Ascending aorta (tissue), 2 donors: Measurements from ENCODE around the gene DCDC2C. TPM values are rescaled to one million over a fixed set of nuclear protein-coding genes. Genes with fewer than 3 reads are reported as not detected.

Experiments used
- DNase-seq, 2 donors: peaks; one replicate each; pipeline ENCODE4 v3.0.0-alpha.2; 2019; ENCODE audit warnings: low spot score in 2 of 2
- H3K27ac ChIP-seq, 2 donors: fragments of 200-600 bp; sonication (generic); one replicate each; pipeline ENCODE4 v1.5.1; 2016 to 2017; ENCODE audit warnings: mild to moderate bottlenecking in 1 of 2
- H3K27me3 ChIP-seq: fragments of 200-600 bp; sonication (generic); one replicate; pipeline ENCODE4 v1.5.1; 2017
- H3K36me3 ChIP-seq, 2 donors: fragments of 200-600 bp; sonication (generic); one replicate each; pipeline ENCODE4 v1.5.1; 2016
- H3K4me1 ChIP-seq, 2 donors: fragments of 200-600 bp; sonication (generic); one replicate each; pipeline ENCODE4 v1.5.1; 2016 to 2017; ENCODE audit warnings: mild to moderate bottlenecking in 1 of 2
- H3K4me3 ChIP-seq, 2 donors: fragments of 200-600 bp; sonication (generic); one replicate each; pipeline ENCODE4 v1.5.1; 2016 to 2017; ENCODE audit warnings: mild to moderate bottlenecking in 1 of 2
- H3K9me3 ChIP-seq, 2 donors: fragments of 200-600 bp; sonication (generic); one replicate each; pipeline ENCODE4 v1.5.1; 2016
- CTCF ChIP-seq, 3 experiments: fragments of 200-600 bp in 2 of 3; fragments of 450-650 bp in 1 of 3; sonication (generic) in 2 of 3; IDR thresholded peaks; one replicate each; pipeline ENCODE4 v1.5.1; 2016 to 2019; ENCODE audit warnings: antibody characterized with exemption in 3 of 3, mild to moderate bottlenecking in 1 of 3, moderate library complexity in 1 of 3
- intact Hi-C: fragments of 100-400 bp; cut with DNase I; formaldehyde crosslinking; loops from one replicate; pipeline ENCODE4 v1.15.1; 2023
- total RNA-seq: library from RNA; depleted of rRNA; stranded (reverse); fragments of >200 nt; gene quantifications from one replicate; pipeline ENCODE4 v1.1.0, GENCODE V29; 2016

DCDC2C gene
- total RNA-seq, 1 donor from 2014 or later: 2.4 TPM

GRCh38 chr2:3677436-3677835, 25.9 kb upstream of the DCDC2C start:
- no peak for TF ChIP-seq CTCF (IDR thresholded peaks at IDR 0.05)
- Histone ChIP-seq H3K9me3 (no peaks in the 10 kb centered on the region), H3K27me3 (no peaks in the 10 kb centered on the region), H3K4me3 (no peak overlapping the region), H3K36me3 (no peaks in the 10 kb centered on the region), H3K27ac (no peak overlapping the region), H3K4me1 (no peaks in the 10 kb centered on the region)
- intact Hi-C loops: no loop called here
- DNase-seq: no peak

- Histone ChIP-seq H3K27ac (no peak overlapping the region), H3K36me3 (no peaks in the 10 kb centered on the region), H3K4me3 (no peak overlapping the region), H3K9me3 (no peaks in the 10 kb centered on the region), H3K4me1 (no peaks in the 10 kb centered on the region), H3K27me3 (no peaks in the 10 kb centered on the region)
- TF ChIP-seq CTCF (IDR thresholded peaks at IDR 0.05): no peak
- intact Hi-C loops: no loop called here
- DNase-seq: no peak
Observed at GRCh38 chr2:3678212-3678611, 25.2 kb upstream of the DCDC2C start.

- intact Hi-C loops: no loop called here
- no peak for DNase-seq
- H3K4me3 ChIP-seq: no peak overlapping the region
- H3K9me3 ChIP-seq: no peaks in the 10 kb centered on the region
- TF ChIP-seq CTCF (IDR thresholded peaks at IDR 0.05): no peak
- no peaks in the 10 kb centered on the region for H3K27me3 ChIP-seq
- no peak overlapping the region for H3K27ac ChIP-seq
- no peaks in the 10 kb centered on the region for H3K36me3 ChIP-seq
- no peaks in the 10 kb centered on the region for H3K4me1 ChIP-seq
Observed at GRCh38 chr2:3679180-3679579, 24.2 kb upstream of the DCDC2C start.

GRCh38 chr2:3679616-3680393, 23.6 kb upstream of the DCDC2C start:
- Histone ChIP-seq H3K4me1 (no peaks in the 10 kb centered on the region), H3K4me3 (no peak overlapping the region), H3K36me3 (no peaks in the 10 kb centered on the region), H3K27ac (no peak overlapping the region), H3K27me3 (no peaks in the 10 kb centered on the region), H3K9me3 (no peaks in the 10 kb centered on the region)
- intact Hi-C loops: no loop called here
- DNase-seq: no peak
- TF ChIP-seq CTCF (IDR thresholded peaks at IDR 0.05): no peak

- H3K4me1 ChIP-seq: no peaks in the 10 kb centered on the region
- H3K27ac ChIP-seq: no peak overlapping the region
- no peaks in the 10 kb centered on the region for H3K9me3 ChIP-seq
- H3K27me3 ChIP-seq: no peaks in the 10 kb centered on the region
- intact Hi-C loops: no loop called here
- H3K36me3 ChIP-seq: no peaks in the 10 kb centered on the region
- H3K4me3 ChIP-seq: no peak overlapping the region
- TF ChIP-seq CTCF (IDR thresholded peaks at IDR 0.05): no peak
- DNase-seq: no peak
Observed at GRCh38 chr2:3680548-3681345, 22.6 kb upstream of the DCDC2C start.
